ENCODE measurements around the gene OOEP. TPM values are rescaled to one million over a fixed set of nuclear protein-coding genes. Genes with fewer than 3 reads are reported as not detected.

OOEP gene
- total RNA-seq, 6 donors from 2014 or later, result 0.43 TPM; not detected in 5

DNA sequence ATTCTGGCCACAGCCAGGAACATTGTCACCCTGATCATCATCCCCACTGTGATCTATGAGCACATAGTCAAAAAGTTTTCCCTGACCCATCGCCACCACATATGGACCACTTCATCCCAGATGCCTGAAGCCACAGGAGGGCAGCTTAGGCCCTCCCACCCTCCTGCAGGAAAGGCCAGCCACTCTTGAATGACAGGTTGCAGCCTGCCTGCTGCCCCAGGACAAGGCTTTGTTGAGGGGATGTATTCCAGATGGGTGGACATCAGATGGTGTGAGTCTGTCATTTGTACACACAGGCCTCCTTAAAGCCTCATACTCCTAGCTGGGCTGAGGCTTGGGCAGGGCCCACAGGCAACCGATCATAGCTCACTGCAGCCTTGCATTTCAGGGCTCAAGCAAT, 46.4 kb downstream of the OOEP start:
- Histone ChIP-seq H3K4me3 (no peak overlapping the region), H3K4me1 (no peaks in the 10 kb centered on the region), H3K27me3 (no peaks in the 10 kb centered on the region), H3K36me3 (no peaks in the 10 kb centered on the region), H3K27ac (no peak overlapping the region), H3K9me3 (no peaks in the 10 kb centered on the region)
- no peak for DNase-seq
- WGBS, 2 donors, result 88 to 95% methylated on average over 2 of the region's 2 CpGs
- no peak for ATAC-seq (ENCODE audit: low FRiP score in 2 of 2)
- TF ChIP-seq POLR2A (IDR thresholded peaks at IDR 0.05), result no peak
- no peak for TF ChIP-seq POLR2AphosphoS5 (IDR thresholded peaks at IDR 0.05)
- TF ChIP-seq, protein P1, sequence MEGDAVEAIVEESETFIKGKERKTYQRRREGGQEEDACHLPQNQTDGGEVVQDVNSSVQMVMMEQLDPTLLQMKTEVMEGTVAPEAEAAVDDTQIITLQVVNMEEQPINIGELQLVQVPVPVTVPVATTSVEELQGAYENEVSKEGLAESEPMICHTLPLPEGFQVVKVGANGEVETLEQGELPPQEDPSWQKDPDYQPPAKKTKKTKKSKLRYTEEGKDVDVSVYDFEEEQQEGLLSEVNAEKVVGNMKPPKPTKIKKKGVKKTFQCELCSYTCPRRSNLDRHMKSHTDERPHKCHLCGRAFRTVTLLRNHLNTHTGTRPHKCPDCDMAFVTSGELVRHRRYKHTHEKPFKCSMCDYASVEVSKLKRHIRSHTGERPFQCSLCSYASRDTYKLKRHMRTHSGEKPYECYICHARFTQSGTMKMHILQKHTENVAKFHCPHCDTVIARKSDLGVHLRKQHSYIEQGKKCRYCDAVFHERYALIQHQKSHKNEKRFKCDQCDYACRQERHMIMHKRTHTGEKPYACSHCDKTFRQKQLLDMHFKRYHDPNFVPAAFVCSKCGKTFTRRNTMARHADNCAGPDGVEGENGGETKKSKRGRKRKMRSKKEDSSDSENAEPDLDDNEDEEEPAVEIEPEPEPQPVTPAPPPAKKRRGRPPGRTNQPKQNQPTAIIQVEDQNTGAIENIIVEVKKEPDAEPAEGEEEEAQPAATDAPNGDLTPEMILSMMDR (IDR thresholded peaks at IDR 0.05), result no peak
- no peak for TF ChIP-seq EP300 (IDR thresholded peaks at IDR 0.05)

Small RNAs within 50 kb of the gene (small RNA-seq; reads per million reads assigned to genes)
- 0 reads per million in 4 donors for gene RPL39P3

Other genes with a start within 250 kb of the OOEP start
- not detected for gene KHDC1L, start 144.4 kb downstream of the OOEP start, total RNA-seq
- 1 to 10 TPM in 5 of 6 donors, not detected in 1; 1.3 to 2.6 (median 2.0) TPM for gene KHDC1, start 106.7 kb downstream of the OOEP start, total RNA-seq
- not detected for gene DPPA5, start 15.6 kb downstream of the OOEP start, total RNA-seq
- gene KHDC3L, start 7.2 kb downstream of the OOEP start, total RNA-seq, result not detected
- gene DDX43, start 24.9 kb upstream of the OOEP start, total RNA-seq, result 1 to 10 TPM in 5 of 6 donors, under 1 TPM in 1; 0.92 to 8.5 (median 1.8) TPM
- 10 to 100 TPM in 2 of 6 donors, 1 to 10 TPM in 4; 4.9 to 15.7 (median 9.0) TPM for gene CGAS, start 82.4 kb upstream of the OOEP start, total RNA-seq
- gene MTO1, start 91.8 kb upstream of the OOEP start, total RNA-seq, result 10 to 100 TPM in 5 of 6 donors, 1 to 10 TPM in 1; 8.9 to 56.6 (median 25.9) TPM
- gene EEF1A1, start 151.1 kb upstream of the OOEP start, total RNA-seq, result over 10,000 TPM in 1 of 6 donors, 1,000 to 10,000 TPM in 5; 3,617 to 10,582 (median 7,272) TPM

Data from upper lobe of left lung (tissue), 6 donors.